Neural crest cell (in vitro differentiated cells): Measurements from ENCODE around the gene SLC13A3. TPM values are rescaled to one million over a fixed set of nuclear protein-coding genes. Genes with fewer than 3 reads are reported as not detected.

Source experiments
- DNase-seq: peaks from one replicate; pipeline ENCODE4 v3.0.0; 2021; ENCODE audit warnings: low read depth, mixed read lengths, low spot score
- H3K27ac Mint-ChIP-seq: one replicate; pipeline ENCODE4 v1.8.0; 2021; ENCODE audit warnings: mild to moderate bottlenecking, mixed read lengths; ENCODE audit not compliant: unreplicated experiment
- H3K27me3 Mint-ChIP-seq: 2 replicates; pipeline ENCODE4 v1.8.0; 2021; ENCODE audit warnings: low read depth, mild to moderate bottlenecking, mixed read lengths
- H3K36me3 Mint-ChIP-seq: 2 replicates; pipeline ENCODE4 v1.8.0; 2021; ENCODE audit warnings: low read depth, mild to moderate bottlenecking, mixed read lengths
- H3K4me1 Mint-ChIP-seq: 2 replicates; pipeline ENCODE4 v1.8.0; 2021; ENCODE audit warnings: mixed read lengths
- H3K4me3 Mint-ChIP-seq: one replicate; pipeline ENCODE4 v1.8.0; 2021; ENCODE audit warnings: mild to moderate bottlenecking, mixed read lengths
- H3K9me3 Mint-ChIP-seq: 2 replicates; pipeline ENCODE4 v1.8.0; 2021; ENCODE audit warnings: mixed read lengths
- total RNA-seq: library from RNA; stranded (reverse); gene quantifications from 2 replicates; pipeline ENCODE4 v1.2.1, GENCODE V29; 2021
- TF ChIP-seq, protein P1 (sequence below): fragments of 200-600 bp; sonication (generic); conservative IDR thresholded peaks from 2 replicates; pipeline ENCODE4 v1.5.0; 2021; ENCODE audit warnings: antibody characterized with exemption, mild to moderate bottlenecking

The SLC13A3 gene
- total RNA-seq, 1 donor from 2014 or later = 6.7 TPM

DNA sequence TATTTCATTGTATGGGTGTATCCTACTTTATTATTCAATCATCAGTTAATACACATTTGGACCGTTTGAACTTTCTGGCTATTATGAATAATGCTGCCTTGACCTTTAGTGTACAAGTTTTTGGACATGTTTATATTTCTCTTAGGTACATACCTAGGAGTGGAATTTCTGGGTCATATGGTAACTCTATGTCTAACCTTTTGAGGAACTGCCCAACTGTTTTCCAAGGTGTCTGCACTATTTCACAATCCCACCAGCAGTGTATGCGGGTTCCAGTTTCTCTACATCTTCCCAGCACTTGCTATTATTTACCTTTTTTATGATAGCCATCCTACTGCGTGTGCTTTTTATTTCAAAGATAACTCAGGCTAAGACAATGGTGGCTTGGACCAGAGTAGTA lies 14.3 kb upstream of the SLC13A3 start:
- peak overlapping the region; percentile 15 for H3K27ac Mint-ChIP-seq
- H3K4me3 Mint-ChIP-seq = no peak overlapping the region
- TF ChIP-seq, protein P1, sequence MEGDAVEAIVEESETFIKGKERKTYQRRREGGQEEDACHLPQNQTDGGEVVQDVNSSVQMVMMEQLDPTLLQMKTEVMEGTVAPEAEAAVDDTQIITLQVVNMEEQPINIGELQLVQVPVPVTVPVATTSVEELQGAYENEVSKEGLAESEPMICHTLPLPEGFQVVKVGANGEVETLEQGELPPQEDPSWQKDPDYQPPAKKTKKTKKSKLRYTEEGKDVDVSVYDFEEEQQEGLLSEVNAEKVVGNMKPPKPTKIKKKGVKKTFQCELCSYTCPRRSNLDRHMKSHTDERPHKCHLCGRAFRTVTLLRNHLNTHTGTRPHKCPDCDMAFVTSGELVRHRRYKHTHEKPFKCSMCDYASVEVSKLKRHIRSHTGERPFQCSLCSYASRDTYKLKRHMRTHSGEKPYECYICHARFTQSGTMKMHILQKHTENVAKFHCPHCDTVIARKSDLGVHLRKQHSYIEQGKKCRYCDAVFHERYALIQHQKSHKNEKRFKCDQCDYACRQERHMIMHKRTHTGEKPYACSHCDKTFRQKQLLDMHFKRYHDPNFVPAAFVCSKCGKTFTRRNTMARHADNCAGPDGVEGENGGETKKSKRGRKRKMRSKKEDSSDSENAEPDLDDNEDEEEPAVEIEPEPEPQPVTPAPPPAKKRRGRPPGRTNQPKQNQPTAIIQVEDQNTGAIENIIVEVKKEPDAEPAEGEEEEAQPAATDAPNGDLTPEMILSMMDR = no peak
- H3K27me3 Mint-ChIP-seq = no peaks in the 10 kb centered on the region
- no peaks in the 10 kb centered on the region for H3K4me1 Mint-ChIP-seq
- peaks cover 5% of the 10 kb centered on the region for H3K9me3 Mint-ChIP-seq
- DNase-seq = no peak
- H3K36me3 Mint-ChIP-seq = peaks cover 32% of the 10 kb centered on the region

DNA sequence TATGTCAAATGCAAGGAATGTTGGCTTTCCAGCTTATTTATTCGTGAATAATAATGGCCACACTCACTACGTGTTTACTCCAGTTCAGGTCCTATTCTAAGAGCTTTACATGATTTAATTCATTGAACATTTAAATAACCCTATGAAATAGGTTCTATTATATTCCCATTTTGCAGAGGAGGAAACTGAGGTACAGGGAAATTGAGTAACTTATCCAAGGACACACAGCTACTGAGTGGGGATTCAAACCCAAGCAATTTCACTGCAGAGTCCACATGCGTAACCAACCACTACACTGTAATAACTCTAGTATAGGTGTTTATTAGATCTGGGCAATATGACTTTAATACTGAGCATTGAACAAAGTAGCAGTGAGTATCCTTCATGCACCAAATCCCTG lies 12.3 kb upstream of the SLC13A3 start:
- H3K27ac Mint-ChIP-seq = no peak overlapping the region
- peaks cover 13% of the 10 kb centered on the region for H3K9me3 Mint-ChIP-seq
- H3K36me3 Mint-ChIP-seq = peaks cover 30% of the 10 kb centered on the region
- TF ChIP-seq, protein P1 = no peak
- H3K27me3 Mint-ChIP-seq = no peaks in the 10 kb centered on the region
- H3K4me1 Mint-ChIP-seq = no peaks in the 10 kb centered on the region
- no peak overlapping the region for H3K4me3 Mint-ChIP-seq
- DNase-seq = no peak

DNA sequence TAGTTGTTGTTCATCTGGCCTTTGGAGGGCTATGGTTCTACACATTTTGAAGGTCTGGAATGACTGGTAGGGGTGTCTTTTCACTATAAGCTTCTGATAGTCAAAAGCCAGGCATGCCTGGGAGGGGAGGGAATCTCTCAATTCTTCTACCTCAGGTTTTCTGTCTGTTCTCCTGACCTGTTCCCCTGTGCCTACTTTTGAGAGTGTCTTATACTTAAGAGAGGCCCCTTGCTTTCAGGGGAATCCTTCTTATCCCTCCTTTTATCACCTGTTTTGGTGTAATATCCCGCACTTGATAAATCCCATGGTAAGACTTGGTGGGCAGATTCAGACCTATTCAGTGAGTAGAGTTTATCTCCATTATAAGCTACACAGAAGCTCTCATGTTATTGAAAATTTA lies 10.4 kb upstream of the SLC13A3 start:
- Mint-ChIP-seq H3K4me3 (no peak overlapping the region), H3K36me3 (peaks cover 31% of the 10 kb centered on the region)

DNA sequence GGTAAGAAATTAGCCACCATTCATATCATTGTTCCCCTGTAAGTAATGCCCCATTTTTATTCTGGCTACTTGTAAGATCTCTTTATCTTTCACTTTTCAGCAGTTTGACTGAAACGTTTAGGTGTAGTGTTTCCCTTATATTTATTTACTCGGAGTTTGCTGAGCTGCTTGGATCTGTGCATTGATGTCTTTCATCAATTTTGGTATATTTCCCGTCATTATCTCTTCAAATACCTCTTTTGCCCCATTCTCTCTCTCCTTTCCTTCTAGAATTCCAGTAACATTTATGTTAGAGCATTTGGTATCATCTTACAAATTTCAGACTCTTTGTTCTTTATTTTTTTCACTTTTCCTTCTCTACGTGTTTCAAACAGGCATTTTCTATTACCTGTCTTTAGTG lies 9.2 kb upstream of the SLC13A3 start:
- no peak overlapping the region for H3K4me3 Mint-ChIP-seq
- DNase-seq = no peak
- TF ChIP-seq, protein P1 = no peak
- no peak overlapping the region for H3K27ac Mint-ChIP-seq
- H3K27me3 Mint-ChIP-seq = no peaks in the 10 kb centered on the region
- H3K9me3 Mint-ChIP-seq = peaks cover 16% of the 10 kb centered on the region
- peaks cover 31% of the 10 kb centered on the region for H3K36me3 Mint-ChIP-seq
- H3K4me1 Mint-ChIP-seq = no peaks in the 10 kb centered on the region

More for the DNA sequence above, 10.4 kb upstream of the SLC13A3 start:
- DNase-seq = no peak
- Mint-ChIP-seq H3K9me3 (peaks cover 16% of the 10 kb centered on the region), H3K27ac (no peak overlapping the region), H3K4me1 (no peaks in the 10 kb centered on the region), H3K27me3 (no peaks in the 10 kb centered on the region)
- TF ChIP-seq, protein P1 = no peak

DNA sequence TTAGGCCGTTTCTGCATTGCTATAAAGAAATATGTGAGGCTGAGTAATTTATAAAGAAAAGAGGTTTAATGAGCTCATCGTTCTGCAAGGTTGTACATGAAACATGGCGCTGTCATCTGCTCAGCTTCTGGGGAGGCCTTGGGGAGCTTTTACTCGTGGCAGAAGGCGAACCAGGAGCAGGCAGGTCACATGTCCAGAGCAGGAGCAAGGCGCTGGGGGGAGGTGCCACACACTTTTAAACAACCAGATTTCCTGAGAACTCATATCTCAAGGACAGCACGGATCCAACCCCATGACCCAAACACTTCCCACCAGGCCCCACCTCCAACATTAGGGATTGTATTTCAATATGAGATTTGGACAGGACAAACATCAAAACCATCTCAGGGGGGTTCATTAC lies 6.4 kb upstream of the SLC13A3 start:
- TF ChIP-seq, protein P1 = no peak
- no peak for DNase-seq
- no peak overlapping the region for H3K27ac Mint-ChIP-seq
- no peak overlapping the region for H3K4me3 Mint-ChIP-seq
- H3K27me3 Mint-ChIP-seq = peaks cover 3% of the 10 kb centered on the region
- peaks cover 31% of the 10 kb centered on the region for H3K36me3 Mint-ChIP-seq
- H3K4me1 Mint-ChIP-seq = no peaks in the 10 kb centered on the region
- H3K9me3 Mint-ChIP-seq = peaks cover 16% of the 10 kb centered on the region

DNA sequence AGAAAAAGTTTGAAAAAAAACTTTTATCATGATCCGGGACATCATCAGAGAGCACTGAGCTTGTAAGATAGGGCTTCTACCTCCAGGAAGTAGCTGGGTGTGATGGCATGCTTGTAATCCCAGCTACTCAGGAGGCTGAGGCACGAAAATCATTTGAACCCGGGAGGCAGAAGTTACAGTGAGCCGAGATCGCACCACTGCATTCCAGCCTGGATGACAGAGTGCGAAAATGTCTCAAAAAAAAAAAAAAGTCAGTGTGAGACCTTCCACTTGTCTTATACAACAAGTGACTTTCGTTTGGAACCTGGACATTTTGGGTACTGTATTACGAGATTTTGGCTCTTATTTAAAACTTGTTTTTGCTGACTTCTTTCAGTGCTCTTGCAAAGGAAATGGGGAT lies 5.9 kb upstream of the SLC13A3 start:
- Mint-ChIP-seq H3K27ac (no peak overlapping the region), H3K27me3 (peaks cover 3% of the 10 kb centered on the region), H3K9me3 (peaks cover 16% of the 10 kb centered on the region), H3K4me1 (no peaks in the 10 kb centered on the region), H3K4me3 (no peak overlapping the region), H3K36me3 (peaks cover 27% of the 10 kb centered on the region)
- TF ChIP-seq, protein P1 = no peak
- DNase-seq = no peak
